ENCODE data around the gene GBE1.
"Not testable (repeated sequence)": the region's sequence is repeated elsewhere in the genome, so short reads cannot be mapped to it uniquely, and the experiment has no call there.

GRCh38 chr3:81767250-81767859, 5.9 kb upstream of the GBE1 start:
- TF ChIP-seq, protein P1, sequence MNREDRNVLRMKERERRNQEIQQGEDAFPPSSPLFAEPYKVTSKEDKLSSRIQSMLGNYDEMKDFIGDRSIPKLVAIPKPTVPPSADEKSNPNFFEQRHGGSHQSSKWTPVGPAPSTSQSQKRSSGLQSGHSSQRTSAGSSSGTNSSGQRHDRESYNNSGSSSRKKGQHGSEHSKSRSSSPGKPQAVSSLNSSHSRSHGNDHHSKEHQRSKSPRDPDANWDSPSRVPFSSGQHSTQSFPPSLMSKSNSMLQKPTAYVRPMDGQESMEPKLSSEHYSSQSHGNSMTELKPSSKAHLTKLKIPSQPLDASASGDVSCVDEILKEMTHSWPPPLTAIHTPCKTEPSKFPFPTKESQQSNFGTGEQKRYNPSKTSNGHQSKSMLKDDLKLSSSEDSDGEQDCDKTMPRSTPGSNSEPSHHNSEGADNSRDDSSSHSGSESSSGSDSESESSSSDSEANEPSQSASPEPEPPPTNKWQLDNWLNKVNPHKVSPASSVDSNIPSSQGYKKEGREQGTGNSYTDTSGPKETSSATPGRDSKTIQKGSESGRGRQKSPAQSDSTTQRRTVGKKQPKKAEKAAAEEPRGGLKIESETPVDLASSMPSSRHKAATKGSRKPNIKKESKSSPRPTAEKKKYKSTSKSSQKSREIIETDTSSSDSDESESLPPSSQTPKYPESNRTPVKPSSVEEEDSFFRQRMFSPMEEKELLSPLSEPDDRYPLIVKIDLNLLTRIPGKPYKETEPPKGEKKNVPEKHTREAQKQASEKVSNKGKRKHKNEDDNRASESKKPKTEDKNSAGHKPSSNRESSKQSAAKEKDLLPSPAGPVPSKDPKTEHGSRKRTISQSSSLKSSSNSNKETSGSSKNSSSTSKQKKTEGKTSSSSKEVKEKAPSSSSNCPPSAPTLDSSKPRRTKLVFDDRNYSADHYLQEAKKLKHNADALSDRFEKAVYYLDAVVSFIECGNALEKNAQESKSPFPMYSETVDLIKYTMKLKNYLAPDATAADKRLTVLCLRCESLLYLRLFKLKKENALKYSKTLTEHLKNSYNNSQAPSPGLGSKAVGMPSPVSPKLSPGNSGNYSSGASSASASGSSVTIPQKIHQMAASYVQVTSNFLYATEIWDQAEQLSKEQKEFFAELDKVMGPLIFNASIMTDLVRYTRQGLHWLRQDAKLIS (CRISPR knock-in tag; IDR thresholded peaks at IDR 0.05; ENCODE audit: borderline replicate concordance): not testable (repeated sequence)
- TF ChIP-seq ETV6 (CRISPR knock-in tag; IDR thresholded peaks at IDR 0.05): not testable (repeated sequence)
